ENCODE data around the gene STX7.
"Not testable (repeated sequence)": the region's sequence is repeated elsewhere in the genome, so short reads cannot be mapped to it uniquely, and the experiment has no call there.

Gene STX7

GRCh38 chr6:132512638-132513632 is at the start of gene STX7 (continued):
- peak; percentile 42; the same call in 1 of the 2 replicates for TF ChIP-seq YY1 (tag by site-specific recombination; IDR thresholded peaks at IDR 0.05)
- TF ChIP-seq, protein P1, sequence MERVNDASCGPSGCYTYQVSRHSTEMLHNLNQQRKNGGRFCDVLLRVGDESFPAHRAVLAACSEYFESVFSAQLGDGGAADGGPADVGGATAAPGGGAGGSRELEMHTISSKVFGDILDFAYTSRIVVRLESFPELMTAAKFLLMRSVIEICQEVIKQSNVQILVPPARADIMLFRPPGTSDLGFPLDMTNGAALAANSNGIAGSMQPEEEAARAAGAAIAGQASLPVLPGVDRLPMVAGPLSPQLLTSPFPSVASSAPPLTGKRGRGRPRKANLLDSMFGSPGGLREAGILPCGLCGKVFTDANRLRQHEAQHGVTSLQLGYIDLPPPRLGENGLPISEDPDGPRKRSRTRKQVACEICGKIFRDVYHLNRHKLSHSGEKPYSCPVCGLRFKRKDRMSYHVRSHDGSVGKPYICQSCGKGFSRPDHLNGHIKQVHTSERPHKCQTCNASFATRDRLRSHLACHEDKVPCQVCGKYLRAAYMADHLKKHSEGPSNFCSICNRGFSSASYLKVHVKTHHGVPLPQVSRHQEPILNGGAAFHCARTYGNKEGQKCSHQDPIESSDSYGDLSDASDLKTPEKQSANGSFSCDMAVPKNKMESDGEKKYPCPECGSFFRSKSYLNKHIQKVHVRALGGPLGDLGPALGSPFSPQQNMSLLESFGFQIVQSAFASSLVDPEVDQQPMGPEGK (tag by site-specific recombination; IDR thresholded peaks at IDR 0.05): peak; percentile 25; the same call in 1 of the 2 replicates
- no peak for TF ChIP-seq ZSCAN16 (tag by site-specific recombination; IDR thresholded peaks at IDR 0.05)
- peak; percentile 86 for TF ChIP-seq ZFHX2 (tag by site-specific recombination; conservative IDR thresholded peaks at IDR 0.05)
- TF ChIP-seq ZNF596 (tag by site-specific recombination; IDR thresholded peaks at IDR 0.05): 0 out of 2 replicates have a peak, but pooled peaks have one; percentile 29
- peak; percentile 70 for TF ChIP-seq SP3 (tag by site-specific recombination; IDR thresholded peaks at IDR 0.05)

DNA sequence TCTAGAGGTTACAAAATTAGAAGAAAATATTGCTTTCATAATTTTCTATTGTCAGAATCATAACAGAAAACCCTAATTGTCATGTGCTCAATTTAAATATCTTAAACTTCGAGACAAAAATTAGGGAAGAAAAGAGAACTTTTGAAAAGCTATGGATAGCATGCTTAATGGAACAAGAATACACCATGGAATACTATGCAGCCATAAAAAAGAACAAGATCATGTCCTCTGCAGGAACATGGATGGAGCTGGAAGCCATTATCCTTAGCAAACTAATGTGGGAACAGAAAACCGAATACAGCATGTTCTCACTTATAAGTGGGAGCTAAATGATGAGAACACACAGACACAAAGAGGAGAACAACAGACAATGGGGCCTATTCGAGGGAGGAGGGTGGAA is 47.2 kb upstream of the STX7 start:
- H3K36me3 ChIP-seq (ENCODE audit: control insufficient read depth in 2 of 2, insufficient read depth in 1 of 2, low read length in 2 of 2); H3K4me1 ChIP-seq (ENCODE audit: control insufficient read depth, insufficient read depth, low read length); H3K27ac ChIP-seq (ENCODE audit: extremely low read depth, low read depth, low read length); H3K4me3 ChIP-seq (ENCODE audit: low read depth, low read length); POLR2A ChIA-PET; H3K9me3 ChIP-seq (ENCODE audit: control insufficient read depth, insufficient read depth, low read depth, low read length): not testable (repeated sequence)
- TF ChIP-seq ZNF146 (tag by site-specific recombination; IDR thresholded peaks at IDR 0.05): peak; percentile 81
- CTCF ChIA-PET: interaction anchor here (1.4 kb wide), 1 partner anchor 207 kb away, joined by 4 read pairs; no protein-coding TSS in a partner anchor

- no peaks in the 10 kb centered on the region for H3K9me3 ChIP-seq (ENCODE audit: control insufficient read depth, insufficient read depth, low read depth, low read length)
- no peaks in the 10 kb centered on the region for H3K36me3 ChIP-seq (ENCODE audit: control insufficient read depth in 2 of 2, insufficient read depth in 1 of 2, low read length in 2 of 2)
- no peaks in the 10 kb centered on the region for H3K4me1 ChIP-seq (ENCODE audit: control insufficient read depth, insufficient read depth, low read length)
- H3K27ac ChIP-seq (ENCODE audit: extremely low read depth, low read depth, low read length): no peak within 1 kb of the TSS
- H3K4me3 ChIP-seq (ENCODE audit: low read depth, low read length): no peak within 1 kb of the TSS
- ChIA-PET POLR2A (no interaction called here), CTCF (interaction anchor here (0.8 to 1.4 kb wide), 3 partner anchors 17 to 272 kb away, joined by 3 to 6 read pairs (median 5); no protein-coding TSS in a partner anchor)
- TF ChIP-seq ZBTB26 (tag by site-specific recombination; optimal IDR thresholded peaks at IDR 0.05): no peak
- TF ChIP-seq ZNF571 (tag by site-specific recombination; IDR thresholded peaks at IDR 0.05): no peak
- no peak for TF ChIP-seq ZFP69B (tag by site-specific recombination; IDR thresholded peaks at IDR 0.05)
- no peak for TF ChIP-seq ZNF558 (tag by site-specific recombination; IDR thresholded peaks at IDR 0.05)
- no peak for TF ChIP-seq ZNF639 (tag by site-specific recombination; IDR thresholded peaks at IDR 0.05)
- no peak for TF ChIP-seq ZBTB48 (tag by site-specific recombination; IDR thresholded peaks at IDR 0.05)
- TF ChIP-seq ZNF600 (tag by site-specific recombination; IDR thresholded peaks at IDR 0.05): no peak
These were observed 39.5 kb upstream of the STX7 start, which contains the start of gene TAAR8 for GRCh38 chr6:132552372-132552771. Gene TAAR8 (plus strand): TSS chr6:132552672. CDS start chr6:132552693, 21 bp downstream.
